ENCODE measurements around the gene PTPRF.

DNA sequence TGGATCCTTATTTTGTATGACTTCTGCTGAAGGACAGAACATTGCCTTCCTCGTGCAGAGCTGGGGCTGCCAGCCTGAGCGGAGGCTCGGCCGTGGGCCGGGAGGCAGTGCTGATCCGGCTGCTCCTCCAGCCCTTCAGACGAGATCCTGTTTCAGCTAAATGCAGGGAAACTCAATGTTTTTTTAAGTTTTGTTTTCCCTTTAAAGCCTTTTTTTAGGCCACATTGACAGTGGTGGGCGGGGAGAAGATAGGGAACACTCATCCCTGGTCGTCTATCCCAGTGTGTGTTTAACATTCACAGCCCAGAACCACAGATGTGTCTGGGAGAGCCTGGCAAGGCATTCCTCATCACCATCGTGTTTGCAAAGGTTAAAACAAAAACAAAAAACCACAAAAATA, 91.8 kb downstream of the PTPRF start:
- TF ChIP-seq CTCF (IDR thresholded peaks at IDR 0.05; ENCODE audit: low read depth, low read length) (no peak), POLR2A (IDR thresholded peaks at IDR 0.05; ENCODE audit: extremely low read depth, insufficient read length) (no peak)
